SIG-M5 (cell line): ENCODE measurements around the gene ZNF253.
"Not testable (repeated sequence)": the region's sequence is repeated elsewhere in the genome, so short reads cannot be mapped to it uniquely, and the experiment has no call there.

Experiments used
- DNase-seq: peaks from one replicate; lab custom pipeline; 2025; lab: John Stamatoyannopoulos, UW

Gene ZNF253

DNA sequence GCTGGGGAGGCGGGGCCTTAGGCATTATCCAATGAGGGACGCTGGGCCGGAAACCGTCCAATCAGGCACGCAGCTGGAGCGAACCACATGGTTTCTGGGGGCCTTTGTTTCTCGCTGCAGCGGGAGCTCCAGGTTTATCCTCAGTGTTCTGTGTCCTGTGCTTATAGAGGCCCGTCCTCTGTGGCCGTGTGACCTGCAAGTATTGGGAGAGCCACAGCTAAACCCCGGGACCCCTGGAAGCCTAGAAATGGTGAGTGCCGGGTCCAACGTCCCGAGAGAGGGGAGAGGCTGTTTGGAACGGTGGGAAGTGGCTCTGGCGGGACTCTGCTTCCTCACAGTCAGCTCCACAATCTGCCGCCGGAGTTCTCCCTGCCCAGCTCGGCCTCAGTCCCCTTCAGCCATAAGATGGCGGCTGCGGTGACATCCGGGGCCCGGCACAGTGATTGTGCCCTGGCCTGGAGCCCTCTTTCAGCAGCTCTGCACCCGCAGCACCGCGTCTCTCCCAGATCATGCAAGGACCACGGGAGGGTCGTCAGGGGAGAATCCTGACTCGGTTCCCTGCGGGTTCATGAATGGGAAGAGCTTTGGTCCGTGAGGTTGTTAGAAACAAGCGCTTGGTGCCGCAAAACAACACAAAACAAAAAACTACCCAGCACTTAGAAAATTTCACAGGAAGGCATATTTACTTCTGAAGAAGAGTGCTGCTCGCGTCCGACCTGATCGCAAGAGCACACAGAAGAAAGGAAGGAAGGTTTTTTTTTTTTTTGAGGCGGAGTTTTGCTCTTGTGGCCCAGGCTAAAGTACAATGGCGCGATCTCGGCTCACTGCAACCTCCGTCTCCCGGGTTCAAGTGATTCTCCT is at the start of gene ZNF253:
Gene ZNF253, plus strand, starts transcription at position 133 of the 861 bp plus-strand sequence. Its CDS starts 115 bp downstream, at position 248.
- DNase-seq: no peak

DNA sequence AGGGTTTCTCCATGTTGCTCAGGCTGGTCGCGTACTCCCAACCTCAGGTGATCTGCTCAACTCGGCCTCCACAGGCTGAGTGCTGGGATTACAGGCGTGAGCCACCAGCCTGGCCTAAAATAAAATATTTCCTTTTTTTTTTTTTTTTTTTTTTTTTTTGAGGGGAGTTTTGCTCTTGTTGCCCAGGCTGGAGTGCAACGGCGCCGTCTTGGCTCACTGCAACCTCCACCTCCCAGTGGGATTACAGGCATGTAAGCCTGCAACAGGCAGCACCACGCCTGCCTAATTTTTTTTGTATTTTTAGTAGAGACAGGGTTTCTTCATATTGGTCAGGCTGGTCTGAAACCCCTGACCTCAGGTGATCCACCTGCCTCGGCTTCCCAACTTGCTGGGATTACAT is 49.0 kb upstream of the ZNF253 start:
- no peak for DNase-seq

DNA sequence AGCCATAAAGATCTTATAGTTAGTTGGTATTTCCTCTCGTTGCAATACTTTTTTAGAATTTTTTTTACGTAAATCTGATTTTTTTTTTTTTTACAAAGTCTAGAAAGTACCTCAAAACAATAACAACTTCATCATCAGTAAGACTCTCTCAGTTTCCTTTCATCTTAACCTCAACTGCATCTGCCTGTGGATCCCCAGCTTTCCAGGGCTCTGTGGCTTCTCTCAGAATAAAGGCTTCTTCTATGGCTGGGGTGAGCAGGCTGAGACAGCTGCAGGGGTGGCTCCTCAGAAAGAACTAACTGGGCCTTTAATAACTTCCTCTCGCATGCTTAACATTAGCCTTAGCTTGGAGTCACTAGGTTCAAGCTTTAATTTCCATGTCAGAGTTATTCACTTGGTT is 48.3 kb upstream of the ZNF253 start:
- no peak for DNase-seq

DNA sequence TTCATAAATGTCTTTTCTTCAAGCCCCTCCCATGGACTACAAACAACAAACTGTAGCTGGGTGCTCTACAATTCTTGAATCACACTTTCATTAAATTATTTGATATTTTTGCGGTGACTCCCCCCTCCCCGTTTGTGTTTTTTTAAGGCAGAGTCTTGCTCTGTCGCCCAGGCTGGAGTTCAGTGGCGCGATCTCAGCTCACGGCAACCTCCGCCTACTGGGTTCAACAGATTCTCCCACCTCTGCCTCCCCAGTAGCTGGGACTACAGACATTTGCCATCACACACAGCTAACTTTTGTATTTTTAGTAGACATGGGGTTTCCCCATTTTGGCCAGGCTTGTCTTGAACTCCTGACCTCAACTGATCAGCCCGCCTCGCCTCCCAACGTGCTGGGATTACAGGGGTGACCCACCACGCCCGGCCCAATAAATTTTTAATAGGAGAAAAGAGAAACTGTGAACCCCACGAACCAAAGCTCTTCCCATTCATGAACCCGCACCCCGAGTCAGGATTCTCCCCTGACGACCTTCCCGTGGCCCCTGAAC is 44.8 kb upstream of the ZNF253 start:
- no peak for DNase-seq

DNA sequence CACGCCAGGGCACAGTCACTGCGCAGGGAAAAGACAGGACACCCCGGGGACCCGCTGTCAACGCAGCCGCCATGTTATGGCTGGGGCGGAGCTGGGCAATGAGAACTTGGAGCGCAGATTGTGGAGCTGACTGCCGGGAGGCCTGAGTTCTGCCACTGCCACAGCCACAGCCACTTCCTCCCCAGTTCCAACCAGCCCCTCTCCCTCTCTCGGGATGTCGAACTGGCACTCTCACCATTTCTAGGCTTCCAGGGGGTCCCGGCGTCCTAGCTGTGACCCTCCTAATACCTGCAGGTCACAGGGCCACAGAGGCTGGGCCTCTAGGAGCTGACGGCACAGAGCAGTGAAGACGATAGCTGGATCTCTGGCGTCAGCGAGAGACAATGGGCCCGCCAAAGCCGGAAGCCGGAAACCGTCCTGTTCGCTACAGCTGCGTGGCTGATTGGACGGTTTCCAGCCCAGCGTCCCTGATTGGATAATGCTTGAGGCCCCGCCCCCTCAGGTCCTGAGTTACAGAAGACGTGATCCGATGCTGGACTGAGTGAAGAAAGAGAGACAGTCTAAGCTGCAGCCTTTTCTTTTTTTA is 44.2 kb upstream of the ZNF253 start, which contains the start of gene ZNF506:
Gene ZNF506, minus strand, starts transcription at position 385 of the 586 bp plus-strand sequence. Its CDS starts 147 bp downstream, at position 238.
- DNase-seq: no peak

DNA sequence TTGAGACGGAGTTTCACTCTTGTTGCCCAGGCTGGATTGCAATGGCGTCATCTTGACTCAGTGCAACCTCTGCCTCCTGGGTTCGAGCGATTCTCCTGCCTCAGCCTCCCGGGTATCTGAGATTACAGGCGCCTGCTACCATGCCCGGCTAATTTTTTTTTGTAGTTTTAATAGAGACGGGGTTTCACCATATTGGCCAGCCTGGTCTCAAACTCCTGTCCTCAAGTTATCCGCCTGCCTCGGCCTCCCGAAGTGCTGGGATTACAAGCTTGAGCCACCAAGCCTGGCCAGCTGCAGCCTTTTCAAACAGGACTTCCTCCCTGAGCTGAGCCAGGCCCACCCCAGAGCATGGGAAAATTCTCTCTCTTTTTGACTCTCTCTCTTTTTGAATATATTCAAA is 43.7 kb upstream of the ZNF253 start:
- not testable (repeated sequence) for DNase-seq

DNA sequence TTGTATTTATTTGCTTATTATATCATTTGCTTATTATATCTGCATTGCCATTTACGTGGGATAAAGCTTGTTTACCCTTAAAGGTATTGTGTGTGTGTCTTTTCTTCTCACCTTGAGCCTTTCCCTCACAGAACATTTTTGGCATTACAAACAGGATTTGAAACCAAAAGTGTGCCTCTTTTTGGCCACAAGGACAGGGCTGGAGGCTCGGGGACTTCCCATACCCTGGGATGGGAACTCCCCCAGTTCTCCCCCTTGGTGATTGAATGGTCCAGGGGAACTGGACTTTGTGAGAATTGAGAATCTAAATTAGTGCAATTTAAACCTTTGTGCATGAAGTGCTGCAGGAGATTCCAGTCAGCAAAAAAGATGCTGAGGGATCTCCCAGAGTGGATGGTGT is 41.8 kb upstream of the ZNF253 start:
- DNase-seq: no peak

DNA sequence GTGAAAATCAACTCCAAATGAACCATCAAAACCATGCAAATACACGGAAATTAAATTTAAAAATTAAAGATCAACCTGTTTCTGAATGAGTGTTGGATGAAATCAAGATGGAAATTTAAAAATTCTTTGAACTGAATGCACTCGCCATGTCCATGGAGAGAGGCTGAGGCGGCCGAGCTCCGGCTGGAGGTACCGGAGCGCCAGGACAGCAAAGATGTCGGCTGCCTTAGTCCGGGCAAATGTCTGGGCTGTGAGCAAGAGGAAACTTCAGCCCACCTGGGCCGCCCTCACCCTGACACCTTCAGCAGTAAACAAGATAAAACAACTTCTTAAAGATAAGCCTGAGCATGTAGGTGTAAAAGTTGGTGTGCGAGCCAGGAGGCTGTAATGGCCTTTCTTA is 38.8 kb upstream of the ZNF253 start:
- no peak for DNase-seq

DNA sequence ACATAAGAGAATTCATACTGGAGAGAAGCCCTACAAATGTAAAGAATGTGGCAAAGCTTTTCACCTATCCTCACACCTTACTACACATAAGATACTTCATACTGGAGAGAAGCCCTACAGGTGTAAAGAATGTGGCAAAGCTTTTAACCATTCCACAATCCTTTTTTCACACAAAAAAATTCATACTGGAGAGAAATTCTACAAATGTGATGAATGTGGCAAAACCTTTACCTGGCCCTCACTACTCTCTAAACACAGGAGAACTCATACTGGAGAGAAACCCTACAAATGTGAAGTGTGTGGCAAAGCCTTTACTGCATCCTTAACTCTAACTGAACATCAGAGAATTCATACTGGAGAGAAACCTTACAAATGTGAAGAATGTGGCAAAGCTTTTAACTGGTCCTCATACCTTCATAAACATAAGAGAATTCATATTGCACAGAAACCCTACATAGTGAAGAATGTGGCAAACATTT is 30.1 kb upstream of the ZNF253 start:
- DNase-seq: no peak

DNA sequence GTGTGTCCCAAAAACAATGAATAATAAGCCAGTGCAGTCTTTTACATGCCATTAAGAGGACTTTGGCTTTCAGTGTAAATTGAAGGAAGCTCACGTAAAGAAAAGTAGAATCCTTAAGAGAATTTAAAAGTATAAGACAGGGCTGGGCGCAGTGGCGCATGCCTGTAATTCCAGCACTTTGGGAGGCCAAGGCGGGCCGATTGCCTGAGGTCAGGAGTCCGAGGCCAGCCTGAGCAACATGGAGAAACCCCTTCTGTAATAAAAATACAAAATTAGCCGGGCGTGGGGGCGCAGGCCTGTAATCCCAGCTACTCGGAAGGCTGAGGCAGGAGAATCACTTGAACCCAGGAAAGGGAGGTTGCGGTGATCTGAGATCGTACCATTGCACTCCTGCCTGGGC is 17.9 kb upstream of the ZNF253 start:
- no peak for DNase-seq

DNA sequence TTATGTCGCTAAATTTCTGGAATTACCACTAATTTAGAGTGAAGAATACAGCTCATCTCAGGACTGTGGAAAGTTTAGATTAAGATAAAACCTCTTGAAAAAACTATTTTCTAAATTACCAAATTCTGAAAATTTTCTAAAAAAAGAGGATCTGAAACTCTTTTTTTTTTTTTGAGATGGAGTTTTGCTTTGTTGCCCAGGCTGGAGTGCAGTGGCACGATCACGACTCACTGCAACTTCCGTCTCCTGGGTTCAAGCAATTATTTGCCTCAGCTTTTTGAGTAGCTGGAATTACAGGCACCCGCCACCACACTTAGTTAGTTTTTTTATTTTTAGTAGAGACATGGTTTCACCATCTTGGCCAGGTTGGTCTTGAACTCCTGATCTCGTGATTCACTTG is 16.6 kb upstream of the ZNF253 start:
- no peak for DNase-seq

DNA sequence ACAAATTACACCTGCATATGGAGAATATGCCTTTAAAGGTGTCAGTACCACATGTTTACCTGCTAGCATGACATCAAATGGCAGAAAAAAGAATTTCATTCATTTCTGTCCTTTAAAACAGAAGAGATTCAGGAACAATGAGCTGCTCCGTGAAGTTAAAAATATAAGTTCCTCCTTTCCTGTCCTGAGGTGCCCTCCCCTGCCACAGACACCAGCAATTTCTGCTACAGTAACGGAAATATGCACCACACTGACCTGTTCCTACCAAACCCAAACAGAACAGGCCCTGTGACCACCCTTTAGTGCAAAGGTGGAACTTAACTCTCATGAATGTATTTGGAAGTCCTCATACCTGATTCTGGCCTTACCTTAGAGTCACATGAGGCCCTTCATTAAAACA is 13.9 kb upstream of the ZNF253 start:
- DNase-seq: not testable (repeated sequence)

DNA sequence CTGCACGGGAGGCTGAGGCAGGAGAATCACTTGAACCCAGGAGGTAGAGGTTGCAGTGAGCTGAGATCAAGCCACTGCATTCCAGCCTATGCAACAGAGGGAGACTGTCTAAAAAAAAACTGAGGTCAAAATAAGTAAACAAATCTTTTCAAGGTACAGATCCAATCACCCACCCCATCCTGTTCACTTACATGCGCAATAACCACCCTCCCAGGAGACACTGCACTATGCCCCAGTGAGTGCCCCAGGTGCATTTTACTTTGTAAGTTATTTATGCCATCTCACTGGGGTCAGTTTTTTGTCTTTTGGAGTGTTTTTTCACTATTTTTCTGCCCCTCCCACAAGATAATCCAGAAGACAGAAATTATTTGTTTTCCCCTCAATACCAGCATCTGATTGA is 6.9 kb upstream of the ZNF253 start:
- DNase-seq: no peak

DNA sequence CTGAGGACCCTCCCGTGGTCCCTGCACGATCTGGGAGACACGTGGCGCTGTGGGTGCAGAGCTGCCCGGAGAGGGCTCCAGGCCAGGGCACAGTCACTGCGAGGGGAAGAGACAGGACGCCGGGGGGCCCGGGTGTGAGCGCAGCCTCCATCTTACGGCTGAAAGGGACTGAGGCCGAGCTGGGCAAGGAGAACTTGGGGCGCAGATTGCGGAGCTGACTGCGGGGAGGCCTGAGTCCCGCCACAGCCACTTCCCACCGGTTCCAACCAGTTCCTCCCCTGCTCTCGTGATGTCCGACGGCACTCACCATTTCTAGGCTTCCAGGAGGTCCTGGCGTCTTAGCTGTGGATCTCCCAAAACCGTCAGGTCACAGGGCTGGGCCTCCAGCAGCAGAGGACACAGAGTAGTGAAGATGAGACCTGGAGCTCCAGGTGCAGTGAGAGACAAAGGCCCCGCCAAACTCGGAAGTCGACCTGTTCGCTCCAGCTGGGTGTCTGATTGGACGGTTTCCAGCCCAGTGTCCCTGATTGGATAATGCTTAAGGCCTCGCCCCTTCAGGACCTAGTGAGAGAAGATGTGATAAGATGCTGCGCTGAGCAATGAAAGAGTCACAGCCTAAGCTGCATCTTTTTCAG is 4.8 kb upstream of the ZNF253 start:
- no peak for DNase-seq

DNA sequence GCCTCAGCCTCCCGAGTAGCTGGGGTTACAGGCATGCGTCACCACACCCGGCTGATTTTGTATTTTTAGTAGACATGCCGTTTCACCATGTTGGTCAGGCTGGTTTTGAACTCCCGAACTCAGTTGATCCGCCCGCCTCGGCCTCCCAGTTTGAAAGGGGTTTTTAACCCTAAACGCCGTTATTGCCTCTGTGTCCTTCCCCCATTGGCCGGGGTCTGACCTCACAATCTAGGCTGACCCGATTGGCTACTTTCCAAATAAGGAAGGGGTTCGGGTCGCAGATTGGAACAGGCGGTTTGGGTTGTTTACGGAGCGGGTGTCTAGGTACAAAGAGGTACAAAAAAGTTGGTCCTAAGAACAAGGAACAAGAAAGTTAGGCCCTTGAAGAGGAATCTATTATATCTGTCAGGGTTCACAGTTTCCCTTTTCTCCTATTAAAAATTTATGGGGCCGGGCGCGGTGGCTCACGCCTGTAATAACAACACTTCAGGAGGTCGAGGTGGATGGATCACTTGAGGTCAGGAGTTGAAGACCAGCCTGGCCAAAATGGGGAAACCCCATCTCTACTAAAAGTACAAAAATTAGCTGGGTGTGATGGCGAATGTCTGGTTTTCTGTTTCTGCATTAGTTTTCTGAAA is 1.0 kb downstream of the ZNF253 start:
- no peak for DNase-seq

DNA sequence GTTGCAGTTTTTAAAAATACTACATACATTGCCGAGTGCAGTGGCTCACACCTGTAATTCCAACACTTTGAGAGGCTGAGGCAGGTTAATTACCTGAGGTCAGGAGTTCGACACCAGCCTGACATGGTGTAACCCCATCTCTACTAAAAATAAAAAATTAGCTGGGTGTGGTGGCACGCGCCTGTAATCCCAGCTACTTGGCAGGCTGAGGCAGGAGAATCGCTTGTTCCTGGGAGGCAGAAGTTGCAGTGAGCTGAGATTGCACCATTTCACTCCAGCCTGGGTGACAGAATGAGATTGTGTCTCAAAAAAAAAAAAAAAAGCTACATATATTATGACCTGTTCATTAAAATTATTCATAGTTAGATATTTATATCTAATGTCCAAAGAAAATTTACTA is 4.4 kb downstream of the ZNF253 start:
- DNase-seq: not testable (repeated sequence)

DNA sequence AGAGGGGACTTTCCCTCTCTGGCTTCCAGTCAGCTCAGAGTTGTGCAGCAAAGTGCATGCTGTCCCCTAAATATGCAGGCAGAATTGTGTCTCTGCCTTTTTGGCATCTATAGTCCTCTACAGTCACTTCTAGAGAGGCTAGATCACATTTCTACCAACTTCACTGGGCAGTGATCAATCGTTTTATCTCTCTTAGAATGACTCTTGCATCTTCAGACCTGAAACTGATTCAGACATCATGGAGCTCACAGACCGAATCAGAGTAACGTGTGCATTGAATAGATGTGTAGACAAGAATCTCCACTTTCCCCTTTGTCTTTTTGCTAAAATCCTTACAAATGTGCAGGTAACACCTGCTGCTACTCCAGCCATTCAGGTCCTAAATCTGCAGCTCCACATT is 6.2 kb downstream of the ZNF253 start:
- no peak for DNase-seq

DNA sequence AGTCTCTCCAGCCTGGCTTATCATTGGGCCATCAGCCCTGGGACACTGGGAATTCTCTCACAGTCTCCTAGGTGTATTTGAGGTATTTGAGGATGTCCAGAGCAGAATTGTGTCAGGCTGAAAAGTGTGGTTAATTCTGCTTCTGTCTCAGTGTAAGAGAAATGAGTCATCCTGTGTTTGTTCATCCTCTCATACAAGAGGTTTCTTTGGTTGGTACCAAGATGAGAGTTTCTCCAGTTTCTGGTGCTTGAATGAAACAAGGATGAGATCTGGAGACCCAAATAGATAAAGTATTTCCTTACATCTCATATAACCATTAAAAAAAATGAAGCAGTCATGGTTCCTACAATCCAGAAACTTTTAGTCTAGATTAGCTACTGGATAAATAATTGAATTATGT is 7.7 kb downstream of the ZNF253 start:
- DNase-seq: no peak

DNA sequence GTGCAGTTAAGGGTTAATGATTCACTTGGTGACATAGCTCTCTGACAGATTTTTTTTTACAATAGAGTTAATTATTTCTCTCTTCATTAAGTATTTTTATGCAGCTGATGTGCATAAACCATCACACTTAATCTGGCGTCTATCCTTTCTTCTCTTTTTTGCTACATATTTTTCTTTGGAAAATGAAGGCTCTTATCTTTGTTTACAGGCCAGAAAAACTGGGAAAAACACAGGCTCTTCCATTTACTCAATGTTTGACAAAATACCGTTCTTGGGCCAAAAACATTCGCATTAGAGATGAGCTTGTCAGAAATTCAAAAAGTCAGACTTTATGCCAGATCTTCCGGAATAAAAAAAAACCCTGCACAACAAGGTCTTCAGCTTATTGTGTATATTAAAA is 12.0 kb downstream of the ZNF253 start:
- no peak for DNase-seq

DNA sequence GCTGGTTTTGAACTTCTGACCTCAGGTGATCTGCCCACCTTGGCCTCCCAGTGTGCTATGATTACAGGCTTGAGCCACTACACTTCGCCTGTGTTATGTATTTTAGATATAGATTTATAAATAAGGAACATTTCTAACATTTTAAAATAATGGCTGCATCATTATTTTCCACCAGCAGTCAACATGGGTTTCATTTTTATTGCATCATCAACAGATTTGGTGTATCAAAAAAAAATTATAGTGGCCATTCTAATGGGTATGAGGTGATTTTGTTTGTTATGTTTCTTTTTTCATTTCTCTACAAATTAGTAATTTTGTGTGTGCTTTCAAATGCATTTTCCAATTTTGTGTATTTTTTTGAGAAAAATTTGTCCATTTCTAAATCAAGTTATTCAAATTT is 18.9 kb downstream of the ZNF253 start:
- DNase-seq: no peak

DNA sequence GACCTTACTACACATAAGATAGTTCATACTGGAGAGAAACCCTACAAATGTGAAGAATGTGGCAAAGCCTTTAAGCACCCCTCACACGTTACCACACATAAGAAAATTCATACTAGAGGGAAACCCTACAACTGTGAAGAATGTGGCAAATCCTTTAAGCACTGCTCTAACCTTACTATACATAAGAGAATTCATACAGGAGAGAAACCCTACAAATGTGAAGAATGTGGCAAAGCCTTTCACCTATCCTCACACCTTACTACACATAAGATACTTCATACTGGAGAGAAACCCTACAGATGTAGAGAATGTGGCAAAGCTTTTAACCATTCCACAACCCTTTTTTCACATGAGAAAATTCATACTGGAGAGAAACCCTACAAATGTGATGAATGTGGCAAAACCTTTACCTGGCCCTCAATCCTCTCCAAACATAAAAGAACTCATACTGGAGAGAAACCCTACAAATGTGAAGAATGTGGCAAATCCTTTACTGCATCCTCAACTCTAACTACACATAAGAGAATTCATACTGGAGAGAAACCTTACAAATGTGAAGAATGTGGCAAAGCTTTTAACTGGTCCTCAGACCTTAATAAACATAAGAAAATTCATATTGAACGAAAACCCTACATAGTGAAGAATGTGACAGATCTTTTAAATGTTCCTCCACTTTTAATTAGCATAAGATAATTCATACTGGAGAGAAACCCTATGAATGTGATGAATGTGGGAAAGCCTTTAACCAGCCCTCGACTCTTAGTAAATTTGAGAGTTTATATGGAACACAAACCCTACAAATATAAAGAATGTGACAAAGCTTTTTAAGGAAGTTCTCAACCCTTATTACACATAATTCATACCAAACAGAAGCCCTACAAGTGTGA is 26.6 kb downstream of the ZNF253 start:
- not testable (repeated sequence) for DNase-seq
